Glomerular endothelial cell (primary cell): Measurements from ENCODE around the gene ARHGAP44. TPM values are rescaled to one million over a fixed set of nuclear protein-coding genes. Genes with fewer than 3 reads are reported as not detected.

Source experiments
- DNase-seq: peaks from one replicate; pipeline ENCODE4 v3.0.0-alpha.2; 2011; ENCODE audit warnings: low read depth, low spot score; ENCODE audit errors: extremely low read depth
- total RNA-seq: library from RNA; depleted of rRNA; stranded (reverse); fragments of >200 nt; gene quantifications from 2 replicates; pipeline ENCODE4 v1.2.3, GENCODE V29; 2015

The ARHGAP44 gene
- total RNA-seq: 0.97 and 1.4 TPM in 2 replicates

- no peak for DNase-seq
Observed at GRCh38 chr17:12789481-12790248, at the start of gene ARHGAP44. Gene ARHGAP44, plus strand, starts transcription at chr17:12789498. Its CDS starts 341 bp downstream, at chr17:12789839.

GRCh38 chr17:12739500-12739899 lies 49.8 kb upstream of the ARHGAP44 start:
- no peak for DNase-seq

- no peak for DNase-seq
Observed at GRCh38 chr17:12743046-12743445, 46.3 kb upstream of the ARHGAP44 start.

- DNase-seq: no peak
Observed at GRCh38 chr17:12744298-12744697, 45.0 kb upstream of the ARHGAP44 start.

GRCh38 chr17:12744786-12745185 lies 44.5 kb upstream of the ARHGAP44 start:
- DNase-seq: no peak

- DNase-seq: no peak
Observed at GRCh38 chr17:12745486-12745885, 43.8 kb upstream of the ARHGAP44 start.

- DNase-seq: no peak
Observed at GRCh38 chr17:12756786-12757185, 32.5 kb upstream of the ARHGAP44 start.

GRCh38 chr17:12759090-12759489 lies 30.2 kb upstream of the ARHGAP44 start:
- DNase-seq: no peak

- no peak for DNase-seq
Observed at GRCh38 chr17:12765548-12765947, 23.8 kb upstream of the ARHGAP44 start.

- DNase-seq: no peak
Observed at GRCh38 chr17:12768255-12768654, 21.0 kb upstream of the ARHGAP44 start.

GRCh38 chr17:12769981-12770380 lies 19.3 kb upstream of the ARHGAP44 start:
- DNase-seq: no peak

GRCh38 chr17:12773153-12773552 lies 16.1 kb upstream of the ARHGAP44 start:
- DNase-seq: no peak

GRCh38 chr17:12789075-12789480 lies 220 bp upstream of the ARHGAP44 start:
- DNase-seq: no peak

GRCh38 chr17:12790249-12791106 lies 1.2 kb downstream of the ARHGAP44 start:
- DNase-seq: no peak

GRCh38 chr17:12794919-12795532 lies 5.7 kb downstream of the ARHGAP44 start:
- DNase-seq: no peak

GRCh38 chr17:12800855-12801365 lies 11.6 kb downstream of the ARHGAP44 start:
- DNase-seq: no peak

- no peak for DNase-seq
Observed at GRCh38 chr17:12806630-12807029, 17.3 kb downstream of the ARHGAP44 start.

GRCh38 chr17:12808723-12809122 lies 19.4 kb downstream of the ARHGAP44 start:
- DNase-seq: no peak

GRCh38 chr17:12812877-12813276 lies 23.6 kb downstream of the ARHGAP44 start:
- no peak for DNase-seq

- DNase-seq: no peak
Observed at GRCh38 chr17:12813664-12814063, 24.4 kb downstream of the ARHGAP44 start.

- no peak for DNase-seq
Observed at GRCh38 chr17:12814718-12815117, 25.4 kb downstream of the ARHGAP44 start.
